IMR-90 (cell line): ENCODE measurements around the gene CHGA. TPM values are rescaled to one million over a fixed set of nuclear protein-coding genes. Genes with fewer than 3 reads are reported as not detected.

Experiments
- ATAC-seq: fragments of 200-7000 bp; cut with Tn5 transposase; 2 replicates; pipeline ENCODE4 v1.9.1; 2020; ENCODE audit warnings: low read depth, mild to moderate bottlenecking, moderate library complexity
- BruUV-seq: library from RNA; stranded (reverse); fragments of 400-500 nt; replicated peaks from 2 replicates; lab custom pipeline; 2021; lab: Mats Ljungman, UMichigan
- CTCF ChIA-PET: fragments of 300-600 bp; formaldehyde crosslinking; extraction: SDS; loops from one replicate; lab custom pipeline; 2021; ENCODE audit warnings: antibody characterized with exemption; lab: Yijun Ruan, JAX
- POLR2A ChIA-PET: fragments of 300-600 bp; sonication (Branson Sonifier 250); formaldehyde crosslinking; loops from one replicate; lab custom pipeline; 2022; ENCODE audit warnings: antibody characterized with exemption; ENCODE audit not compliant: unreplicated experiment; lab: Charles Lee
- DNase-seq: peaks from one replicate; pipeline ENCODE4 v3.0.0; 2013
- H2AFZ ChIP-seq: replicated peaks from 2 replicates; pipeline ENCODE3; 2013; ENCODE audit warnings: low read length, mild to moderate bottlenecking; ENCODE audit not compliant: poor library complexity
- H2AK5ac ChIP-seq: 2 replicates; pipeline ENCODE4 v1.6.1; 2013; ENCODE audit warnings: low read depth, low read length, inconsistent platforms
- H2AK9ac ChIP-seq: replicated peaks from 2 replicates; pipeline ENCODE3; 2013; ENCODE audit warnings: mild to moderate bottlenecking, low read depth, low read length, moderate library complexity; ENCODE audit not compliant: poor library complexity
- H2BK120ac ChIP-seq: 2 replicates; pipeline ENCODE4 v1.6.1; 2013; ENCODE audit warnings: low read depth, low read length, inconsistent platforms
- H2BK15ac ChIP-seq: 3 replicates; pipeline ENCODE4 v1.6.1; 2013; ENCODE audit warnings: low read depth, low read length, inconsistent platforms
- H2BK20ac ChIP-seq: 2 replicates; pipeline ENCODE4 v1.6.1; 2013; ENCODE audit warnings: low read depth, mild to moderate bottlenecking, inconsistent platforms, low read length, moderate library complexity
- H2BK5ac ChIP-seq: 2 replicates; pipeline ENCODE4 v1.6.1; 2013; ENCODE audit warnings: mild to moderate bottlenecking, low read depth, low read length, inconsistent platforms; ENCODE audit not compliant: poor library complexity, severe bottlenecking
- H3K14ac ChIP-seq: replicated peaks from 2 replicates; pipeline ENCODE4 v1.6.1; 2013; ENCODE audit warnings: low read depth, low read length, inconsistent platforms
- H3K18ac ChIP-seq: 2 replicates; pipeline ENCODE4 v1.6.1; 2013; ENCODE audit warnings: low read depth, low read length, control low read depth
- H3K23ac ChIP-seq: 2 replicates; pipeline ENCODE4 v1.6.1; 2013; ENCODE audit warnings: low read depth, low read length, inconsistent platforms
- H3K27ac ChIP-seq: 2 replicates; pipeline ENCODE4 v1.5.1; 2013; ENCODE audit warnings: mild to moderate bottlenecking, control low read depth, low read length; ENCODE audit not compliant: insufficient read depth
- H3K27me3 ChIP-seq: 2 replicates; pipeline ENCODE4 v1.6.1; 2013; ENCODE audit warnings: low read length; ENCODE audit not compliant: control insufficient read depth, insufficient read depth
- H3K36me3 ChIP-seq: 2 replicates; pipeline ENCODE4 v1.6.1; 2013; ENCODE audit warnings: low read length, mixed read lengths; ENCODE audit not compliant: control insufficient read depth, insufficient read depth
- H3K4ac ChIP-seq: 2 replicates; pipeline ENCODE4 v1.6.1; 2013; ENCODE audit warnings: low read depth, low read length, inconsistent platforms
- H3K4me1 ChIP-seq: 2 replicates; pipeline ENCODE4 v1.6.1; 2013; ENCODE audit warnings: low read length, mixed read lengths; ENCODE audit not compliant: control insufficient read depth, insufficient read depth
- H3K4me2 ChIP-seq: 2 replicates; pipeline ENCODE4 v1.6.1; 2013; ENCODE audit warnings: low read depth, mild to moderate bottlenecking, control low read depth, low read length, moderate library complexity
- H3K4me3 ChIP-seq: 2 replicates; pipeline ENCODE4 v1.5.1; 2013; ENCODE audit warnings: low read depth, mild to moderate bottlenecking, control low read depth, low read length, moderate library complexity; ENCODE audit not compliant: insufficient read depth
- H3K56ac ChIP-seq: 2 replicates; pipeline ENCODE4 v1.6.1; 2013; ENCODE audit warnings: low read length, inconsistent platforms; ENCODE audit not compliant: insufficient read depth; ENCODE audit errors: extremely low read depth
- H3K79me1 ChIP-seq, 2 experiments: 2 replicates each; pipeline ENCODE4 v1.6.1; 2013; ENCODE audit warnings: low read length in 2 of 2, inconsistent platforms in 1 of 2, low read depth in 1 of 2
- H3K9ac ChIP-seq: 2 replicates; pipeline ENCODE4 v1.6.1; 2013; ENCODE audit warnings: low read depth, low read length, control low read depth
- H3K9me1 ChIP-seq: 2 replicates; pipeline ENCODE4 v1.6.1; 2013; ENCODE audit warnings: low read length, inconsistent platforms; ENCODE audit not compliant: insufficient read depth
- H3K9me3 ChIP-seq: 2 replicates; pipeline ENCODE4 v1.6.1; 2013; ENCODE audit warnings: low read length; ENCODE audit not compliant: control insufficient read depth, insufficient read depth
- H4K20me1 ChIP-seq: 2 replicates; pipeline ENCODE4 v1.6.1; 2013; ENCODE audit warnings: low read length, inconsistent platforms; ENCODE audit not compliant: insufficient read depth
- H4K5ac ChIP-seq: 2 replicates; pipeline ENCODE4 v1.6.1; 2013; ENCODE audit warnings: mild to moderate bottlenecking, low read depth, low read length, control low read depth
- H4K8ac ChIP-seq, 2 experiments: 2 replicates each; pipeline ENCODE4 v1.6.1; 2013; ENCODE audit warnings: low read depth in 2 of 2, low read length in 2 of 2, control low read depth in 1 of 2, inconsistent platforms in 1 of 2
- H4K91ac ChIP-seq: 2 replicates; pipeline ENCODE4 v1.6.1; 2013; ENCODE audit warnings: low read depth, low read length, inconsistent platforms; ENCODE audit not compliant: insufficient read depth
- BHLHE40 ChIP-seq: fragments of 150-350 bp; IDR thresholded peaks from 2 replicates; pipeline ENCODE4 v1.6.1; 2016; ENCODE audit warnings: mild to moderate bottlenecking, low read depth, low read length
- CEBPB ChIP-seq: IDR thresholded peaks from 2 replicates; pipeline ENCODE4 v1.6.1; 2012; ENCODE audit warnings: low read depth, low read length, improper control_type of control experiment
- CHD1 ChIP-seq: IDR thresholded peaks from 2 replicates; pipeline ENCODE4 v1.6.1; 2012; ENCODE audit warnings: low read depth, low read length, improper control_type of control experiment
- CTCF ChIP-seq: conservative IDR thresholded peaks from 2 replicates; pipeline ENCODE4 v1.5.1; 2012; ENCODE audit warnings: mild to moderate bottlenecking, low read depth, low read length, improper control_type of control experiment
- ELK1 ChIP-seq: fragments of 150-350 bp; IDR thresholded peaks from 2 replicates; pipeline ENCODE4 v1.6.1; 2016; ENCODE audit warnings: low read depth, mild to moderate bottlenecking, low read length, moderate library complexity, borderline replicate concordance
- FOS ChIP-seq: fragments of 150-350 bp; IDR thresholded peaks from 2 replicates; pipeline ENCODE4 v1.6.1; 2016; ENCODE audit warnings: low read depth, low read length
- MAFK ChIP-seq: IDR thresholded peaks from 2 replicates; pipeline ENCODE4 v1.6.1; 2012; ENCODE audit warnings: low read depth, low read length, improper control_type of control experiment
- MXI1 ChIP-seq: IDR thresholded peaks from 2 replicates; pipeline ENCODE4 v1.6.1; 2012; ENCODE audit warnings: low read depth, mild to moderate bottlenecking, low read length, moderate library complexity, borderline replicate concordance
- NFE2L2 ChIP-seq: fragments of 150-350 bp; IDR thresholded peaks from 2 replicates; pipeline ENCODE4 v1.6.1; 2016; ENCODE audit warnings: low read depth, mild to moderate bottlenecking, low read length
- POLR2A ChIP-seq: IDR thresholded peaks from 2 replicates; pipeline ENCODE4 v1.6.1; 2012; ENCODE audit warnings: mild to moderate bottlenecking, low read depth, low read length
- RAD21 ChIP-seq: IDR thresholded peaks from 2 replicates; pipeline ENCODE4 v1.6.1; 2012; ENCODE audit warnings: low read length, improper control_type of control experiment
- RCOR1 ChIP-seq: IDR thresholded peaks from 2 replicates; pipeline ENCODE4 v1.6.1; 2012; ENCODE audit warnings: mild to moderate bottlenecking, low read length, improper control_type of control experiment; ENCODE audit not compliant: insufficient replicate concordance
- RFX5 ChIP-seq: IDR thresholded peaks from 2 replicates; pipeline ENCODE4 v1.8.0; 2012; ENCODE audit warnings: low read depth, mild to moderate bottlenecking, low read length, moderate library complexity
- SMC3 ChIP-seq: fragments of 150-350 bp; IDR thresholded peaks from 2 replicates; pipeline ENCODE4 v1.6.1; 2016; ENCODE audit warnings: low read depth, mild to moderate bottlenecking, antibody characterized with exemption, low read length, moderate library complexity
- USF2 ChIP-seq: fragments of 150-350 bp; IDR thresholded peaks from 2 replicates; pipeline ENCODE4 v1.6.1; 2017; ENCODE audit warnings: mild to moderate bottlenecking, antibody characterized with exemption, low read length, low read depth
- WGBS, 2 experiments: methylation state at CpG; one replicate each; pipeline versions ENCODE4 v1.1.5 to v1.1.7; 2013; ENCODE audit warnings: missing lambda C conversion rate in 2 of 2; ENCODE audit not compliant: insufficient read length in 1 of 2; ENCODE audit errors: extremely low coverage in 2 of 2; 5-methylcytosine and 5-hydroxymethylcytosine counted together
- dilution Hi-C: fragments of 300-500 bp; cut with HindIII; formaldehyde crosslinking; loops from one replicate; pipeline ENCODE4 v1.14.3; 2018; ENCODE audit warnings: low sequenced_read_pairs; ENCODE audit not compliant: unreplicated experiment
- in situ Hi-C: fragments of 300-500 bp; cut with MboI; formaldehyde crosslinking; loops from 3 replicates; pipeline ENCODE4 v1.14.3; 2019; ENCODE audit warnings: low sequenced_read_pairs, inconsistent platforms, mixed read lengths
- intact Hi-C: fragments of 100-400 bp; cut with micrococcal nuclease; formaldehyde crosslinking; loops from 2 replicates; pipeline ENCODE4 v1.10.0; 2022
- polyA plus RNA-seq, 3 experiments: library from polyadenylated mRNA; depleted of rRNA; stranded (reverse); fragments of >200 nt; gene quantifications; 2 replicates each; pipeline ENCODE4 v1.2.3, GENCODE V29; 2012; ENCODE audit warnings: low replicate concordance in 1 of 3
- total RNA-seq: library from RNA; depleted of rRNA; stranded (reverse); fragments of >200 nt; gene quantifications from 2 replicates; pipeline ENCODE4 v1.2.3, GENCODE V29; 2012

Gene CHGA
- total and polyA plus RNA-seq, 2 of the 4 experiments (the other 2 are of a cell fraction), result not detected

GRCh38 chr14:92959761-92960680, 37.1 kb downstream of the CHGA start:
- Histone ChIP-seq H3K27ac (no peak overlapping the region), H4K20me1 (no peaks in the 10 kb centered on the region), H2BK20ac (no peak overlapping the region), H2AFZ (no peak overlapping the region), H3K36me3 (no peaks in the 10 kb centered on the region), H4K5ac (no peak overlapping the region), H3K9ac (no peak overlapping the region), H3K14ac (no peak overlapping the region), H3K4me2 (no peak overlapping the region), H3K4ac (no peak overlapping the region), H2AK9ac (peak overlapping the region; percentile 65), H2AK5ac (no peak overlapping the region), H3K9me3 (no peaks in the 10 kb centered on the region), H4K8ac (no peak overlapping the region), H4K91ac (no peak overlapping the region), H2BK15ac (no peak overlapping the region), H3K23ac (no peak overlapping the region), H3K18ac (no peak overlapping the region), H3K4me1 (0 out of 2 replicates have a peak, but pooled peaks cover 1% of the 10 kb centered on the region), H2BK5ac (no peak overlapping the region), H3K27me3 (no peaks in the 10 kb centered on the region), H3K9me1 (peaks cover 11% of the 10 kb centered on the region; the same call in 1 of the 2 replicates), H3K56ac (no peak overlapping the region), H3K79me1 (no peaks in the 10 kb centered on the region), H3K4me3 (no peak overlapping the region), H2BK120ac (no peak overlapping the region)
- DNase-seq, result no peak
- no peak for ATAC-seq
- in situ Hi-C loops (no loop called here), dilution Hi-C loops (no loop called here), intact Hi-C loops (no loop called here)
- BruUV-seq, result no TSS peak
- ChIA-PET CTCF (no interaction called here), POLR2A (no interaction called here)
- WGBS, 2 experiments, result 88% methylated on average over 9 of the region's 30 CpGs; no CpG with 5 or more reads in 1 of the 2 experiments
- TF ChIP-seq RAD21, result no peak
- TF ChIP-seq USF2, result no peak
- TF ChIP-seq CTCF, result no peak
- no peak for TF ChIP-seq NFE2L2
- TF ChIP-seq CEBPB, result no peak
- no peak for TF ChIP-seq MAFK
- no peak for TF ChIP-seq SMC3
- TF ChIP-seq RCOR1, result no peak
- no peak for TF ChIP-seq ELK1
- TF ChIP-seq MXI1, result no peak
- no peak for TF ChIP-seq CHD1
- no peak for TF ChIP-seq RFX5
- no peak for TF ChIP-seq POLR2A
- no peak for TF ChIP-seq BHLHE40
- TF ChIP-seq FOS, result no peak
